GM06990 (cell line): ENCODE data around the gene NFKBIL1.
"Not testable (repeated sequence)": the region's sequence is repeated elsewhere in the genome, so short reads cannot be mapped to it uniquely, and the experiment has no call there.

ENCODE experiments used
- DNase-seq: peaks from one replicate; pipeline ENCODE4 v3.0.0-alpha.2; 2011; ENCODE audit not compliant: insufficient read length; ENCODE audit errors: extremely low read depth
- H3K27me3 ChIP-seq: replicated peaks from 2 replicates; pipeline ENCODE4 v1.6.0; 2011; ENCODE audit warnings: low read length; ENCODE audit not compliant: control insufficient read depth, insufficient read depth
- H3K36me3 ChIP-seq: 2 replicates; pipeline ENCODE4 v1.5.1; 2011; ENCODE audit warnings: low read length; ENCODE audit not compliant: control insufficient read depth, insufficient read depth
- H3K4me3 ChIP-seq: replicated peaks from 2 replicates; pipeline ENCODE4 v1.5.1; 2011; ENCODE audit warnings: low read depth, mild to moderate bottlenecking, control low read depth, low read length
- TF ChIP-seq, protein P1 (sequence below): IDR thresholded peaks from 2 replicates; pipeline ENCODE4 v1.5.1; 2011; ENCODE audit warnings: low read length, control low read depth, mild to moderate bottlenecking, inconsistent platforms; ENCODE audit not compliant: insufficient read depth, poor library complexity, severe bottlenecking

NFKBIL1 gene

GRCh38 chr6:31588871-31589650, 41.7 kb downstream of the NFKBIL1 start:
- no peaks in the 10 kb centered on the region for H3K36me3 ChIP-seq
- DNase-seq, result no peak
- H3K4me3 ChIP-seq, result no peak overlapping the region
- no peaks in the 10 kb centered on the region for H3K27me3 ChIP-seq
- TF ChIP-seq, protein P1, sequence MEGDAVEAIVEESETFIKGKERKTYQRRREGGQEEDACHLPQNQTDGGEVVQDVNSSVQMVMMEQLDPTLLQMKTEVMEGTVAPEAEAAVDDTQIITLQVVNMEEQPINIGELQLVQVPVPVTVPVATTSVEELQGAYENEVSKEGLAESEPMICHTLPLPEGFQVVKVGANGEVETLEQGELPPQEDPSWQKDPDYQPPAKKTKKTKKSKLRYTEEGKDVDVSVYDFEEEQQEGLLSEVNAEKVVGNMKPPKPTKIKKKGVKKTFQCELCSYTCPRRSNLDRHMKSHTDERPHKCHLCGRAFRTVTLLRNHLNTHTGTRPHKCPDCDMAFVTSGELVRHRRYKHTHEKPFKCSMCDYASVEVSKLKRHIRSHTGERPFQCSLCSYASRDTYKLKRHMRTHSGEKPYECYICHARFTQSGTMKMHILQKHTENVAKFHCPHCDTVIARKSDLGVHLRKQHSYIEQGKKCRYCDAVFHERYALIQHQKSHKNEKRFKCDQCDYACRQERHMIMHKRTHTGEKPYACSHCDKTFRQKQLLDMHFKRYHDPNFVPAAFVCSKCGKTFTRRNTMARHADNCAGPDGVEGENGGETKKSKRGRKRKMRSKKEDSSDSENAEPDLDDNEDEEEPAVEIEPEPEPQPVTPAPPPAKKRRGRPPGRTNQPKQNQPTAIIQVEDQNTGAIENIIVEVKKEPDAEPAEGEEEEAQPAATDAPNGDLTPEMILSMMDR, result no peak

GRCh38 chr6:31590691-31591090, 43.3 kb downstream of the NFKBIL1 start:
- not testable (repeated sequence) for H3K36me3 ChIP-seq, H3K27me3 ChIP-seq, DNase-seq, H3K4me3 ChIP-seq

DNA sequence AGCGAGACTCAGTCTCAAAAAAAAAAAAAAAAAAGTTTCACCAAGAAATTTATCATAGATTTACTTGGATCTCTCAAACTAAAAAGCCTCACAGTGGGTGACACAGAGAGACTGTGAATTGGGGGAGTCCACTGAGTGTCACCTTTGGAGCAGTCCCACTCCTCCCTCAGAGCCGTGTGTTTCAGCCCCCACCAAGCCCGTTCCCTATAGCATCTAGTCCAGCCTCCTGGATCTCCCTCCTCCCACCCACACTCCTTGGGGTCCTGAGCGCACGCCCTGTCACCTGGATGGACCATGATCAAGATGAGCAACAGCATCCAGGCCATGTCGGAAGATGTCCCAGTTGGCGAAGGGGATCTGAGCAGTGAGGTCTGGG, 45.0 kb downstream of the NFKBIL1 start:
- no peaks in the 10 kb centered on the region for H3K36me3 ChIP-seq
- TF ChIP-seq, protein P1, result no peak
- H3K4me3 ChIP-seq, result no peak overlapping the region
- DNase-seq, result no peak
- no peaks in the 10 kb centered on the region for H3K27me3 ChIP-seq

- Histone ChIP-seq H3K36me3 (no peaks in the 10 kb centered on the region), H3K27me3 (no peaks in the 10 kb centered on the region), H3K4me3 (no peak overlapping the region)
- TF ChIP-seq, protein P1, result peak; percentile 46
- no peak for DNase-seq
Observed at GRCh38 chr6:31597006-31597405, 49.6 kb downstream of the NFKBIL1 start.

DNA sequence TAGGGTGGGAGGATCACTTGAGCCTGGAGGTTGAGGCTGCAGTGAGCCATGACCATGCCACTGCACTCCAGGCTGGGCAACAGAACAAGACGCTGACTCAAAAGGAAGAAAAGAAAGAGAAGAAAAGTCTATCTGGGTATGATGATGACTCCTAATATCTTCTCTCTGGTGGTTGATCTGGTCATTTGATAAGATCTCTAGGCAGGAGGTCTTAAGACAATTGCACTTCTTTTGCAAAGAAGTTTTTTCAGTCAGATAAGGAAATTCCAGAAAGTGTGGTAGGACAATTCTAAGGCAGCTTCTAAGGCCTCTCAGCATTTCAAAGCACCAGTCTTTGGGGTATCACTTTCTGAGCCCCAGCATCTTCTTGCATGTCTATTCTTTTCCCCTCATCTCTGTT, 59.9 kb downstream of the NFKBIL1 start:
- Histone ChIP-seq H3K4me3 (no peak overlapping the region), H3K27me3 (no peaks in the 10 kb centered on the region), H3K36me3 (no peaks in the 10 kb centered on the region)
- DNase-seq, result no peak
- TF ChIP-seq, protein P1, result no peak
